ENCODE data around the gene PRSS16.
"Not testable (repeated sequence)": the region's sequence is repeated elsewhere in the genome, so short reads cannot be mapped to it uniquely, and the experiment has no call there.

GRCh38 chr6:27267003-27267402 lies 19.5 kb downstream of the PRSS16 start:
- TF ChIP-seq, protein P1, sequence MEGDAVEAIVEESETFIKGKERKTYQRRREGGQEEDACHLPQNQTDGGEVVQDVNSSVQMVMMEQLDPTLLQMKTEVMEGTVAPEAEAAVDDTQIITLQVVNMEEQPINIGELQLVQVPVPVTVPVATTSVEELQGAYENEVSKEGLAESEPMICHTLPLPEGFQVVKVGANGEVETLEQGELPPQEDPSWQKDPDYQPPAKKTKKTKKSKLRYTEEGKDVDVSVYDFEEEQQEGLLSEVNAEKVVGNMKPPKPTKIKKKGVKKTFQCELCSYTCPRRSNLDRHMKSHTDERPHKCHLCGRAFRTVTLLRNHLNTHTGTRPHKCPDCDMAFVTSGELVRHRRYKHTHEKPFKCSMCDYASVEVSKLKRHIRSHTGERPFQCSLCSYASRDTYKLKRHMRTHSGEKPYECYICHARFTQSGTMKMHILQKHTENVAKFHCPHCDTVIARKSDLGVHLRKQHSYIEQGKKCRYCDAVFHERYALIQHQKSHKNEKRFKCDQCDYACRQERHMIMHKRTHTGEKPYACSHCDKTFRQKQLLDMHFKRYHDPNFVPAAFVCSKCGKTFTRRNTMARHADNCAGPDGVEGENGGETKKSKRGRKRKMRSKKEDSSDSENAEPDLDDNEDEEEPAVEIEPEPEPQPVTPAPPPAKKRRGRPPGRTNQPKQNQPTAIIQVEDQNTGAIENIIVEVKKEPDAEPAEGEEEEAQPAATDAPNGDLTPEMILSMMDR (conservative IDR thresholded peaks at IDR 0.05; ENCODE audit: low read depth, low read length): not testable (repeated sequence)
- TF ChIP-seq EZH2 (IDR thresholded peaks at IDR 0.05; ENCODE audit: borderline replicate concordance, low read depth, low read length, poor library complexity, severe bottlenecking): not testable (repeated sequence)

Data from A673 (cell line).